Lung (tissue), 12 donors: Measurements from ENCODE around the gene TSPAN31. TPM values are rescaled to one million over a fixed set of nuclear protein-coding genes. Genes with fewer than 3 reads are reported as not detected.

Source experiments
- ATAC-seq: fragments of 200-7000 bp; cut with Tn5 transposase; one replicate; pipeline ENCODE4 v1.9.1; 2020; ENCODE audit warnings: moderate number of reproducible peaks; ENCODE audit not compliant: insufficient read depth, low FRiP score
- DNase-seq, 3 donors: peaks; one replicate each; pipeline ENCODE4 v3.0.0-alpha.2; 2013 to 2017
- H3K27ac ChIP-seq, 2 donors: one replicate each; pipeline ENCODE4 v1.5.1; 2013; ENCODE audit warnings: mild to moderate bottlenecking in 2 of 2, moderate library complexity in 2 of 2, control low read depth in 1 of 2, inconsistent platforms in 1 of 2, low read depth in 1 of 2, low read length in 1 of 2
- H3K27me3 ChIP-seq, 3 donors: one replicate each; pipeline ENCODE4 v1.5.1; 2013; ENCODE audit warnings: low read length in 2 of 3; ENCODE audit not compliant: control insufficient read depth in 3 of 3, insufficient read depth in 3 of 3
- H3K36me3 ChIP-seq, 4 donors: one replicate each; pipeline ENCODE4 v1.5.1; 2013; ENCODE audit warnings: low read length in 4 of 4, mild to moderate bottlenecking in 1 of 4, moderate library complexity in 1 of 4; ENCODE audit not compliant: control insufficient read depth in 4 of 4, insufficient read depth in 4 of 4
- H3K4me1 ChIP-seq, 5 donors: one replicate each; pipeline ENCODE4 v1.5.1; 2013; ENCODE audit warnings: low read length in 5 of 5, mild to moderate bottlenecking in 2 of 5, moderate library complexity in 1 of 5; ENCODE audit not compliant: control insufficient read depth in 5 of 5, insufficient read depth in 5 of 5
- H3K4me3 ChIP-seq: one replicate; pipeline ENCODE4 v1.5.1; 2013; ENCODE audit warnings: mild to moderate bottlenecking, control low read depth, moderate library complexity
- H3K9ac ChIP-seq, 2 donors: one replicate each; pipeline ENCODE4 v1.5.1; 2013; ENCODE audit warnings: low read length in 2 of 2, control low read depth in 1 of 2; ENCODE audit not compliant: insufficient read depth in 1 of 2
- H3K9me3 ChIP-seq, 4 donors: one replicate each; pipeline ENCODE4 v1.5.1; 2013; ENCODE audit warnings: low read length in 3 of 4, mild to moderate bottlenecking in 1 of 4, moderate library complexity in 1 of 4; ENCODE audit not compliant: control insufficient read depth in 4 of 4, insufficient read depth in 3 of 4
- WGBS, 2 donors: extraction: QIAGEN DNeasy Blood & Tissue Kit; methylation state at CpG; one replicate each; pipeline ENCODE4 v1.1.7; 2013; 5-methylcytosine and 5-hydroxymethylcytosine counted together
- polyA plus RNA-seq, 2 donors: library from polyadenylated mRNA; stranded (reverse); fragments of 200-250 nt; gene quantifications; one replicate each; pipeline ENCODE4 v1.2.1, GENCODE V29; 2013
- total RNA-seq, 2 donors: library from RNA; depleted of rRNA in 1 of 2; stranded (reverse); fragments of >200 nt in 1 of 2; gene quantifications; one replicate each; pipeline ENCODE4 v1.2.1, GENCODE V29; 2014 to 2021
- TF ChIP-seq, protein P1 (sequence below): IDR thresholded peaks from 2 replicates; pipeline ENCODE4 v1.5.1; 2012; ENCODE audit warnings: mild to moderate bottlenecking; ENCODE audit errors: control extremely low read depth, extremely low read depth
- donor health status: control.
- donor health status: control.
- donor health status: Bipolar disorder and iron deficiency.
- donor health status: healthy.
- donor health status: DM: yes; HTN: yes; CAD: no.

Gene TSPAN31
- total and polyA plus RNA-seq, 4 donors = 32.4 to 61.1 (median 46.1) TPM

GRCh38 chr12:57731411-57732080, 13.3 kb upstream of the TSPAN31 start:
- H3K4me3 ChIP-seq = no peak overlapping the region
- no peak for ATAC-seq

DNA sequence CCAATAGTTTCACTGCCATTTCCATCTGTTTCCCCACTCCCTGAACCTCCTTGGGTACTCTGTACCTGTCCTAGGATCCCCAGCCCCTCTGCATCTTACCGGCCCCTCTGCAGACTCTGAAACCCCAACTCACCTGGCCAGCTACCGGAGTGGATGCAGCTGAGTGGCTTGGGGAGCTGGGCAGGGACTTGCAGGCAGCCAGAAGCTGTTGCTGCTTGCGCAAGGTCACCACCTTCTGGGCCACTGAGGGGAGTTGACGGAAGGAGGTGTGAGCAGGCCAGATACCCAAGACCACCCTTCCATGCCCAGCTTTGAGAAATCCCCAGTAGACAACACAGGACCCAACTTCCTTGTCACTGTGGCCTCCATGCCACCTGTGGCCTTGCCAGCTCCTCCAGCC, 12.6 kb upstream of the TSPAN31 start:
- TF ChIP-seq, protein P1, sequence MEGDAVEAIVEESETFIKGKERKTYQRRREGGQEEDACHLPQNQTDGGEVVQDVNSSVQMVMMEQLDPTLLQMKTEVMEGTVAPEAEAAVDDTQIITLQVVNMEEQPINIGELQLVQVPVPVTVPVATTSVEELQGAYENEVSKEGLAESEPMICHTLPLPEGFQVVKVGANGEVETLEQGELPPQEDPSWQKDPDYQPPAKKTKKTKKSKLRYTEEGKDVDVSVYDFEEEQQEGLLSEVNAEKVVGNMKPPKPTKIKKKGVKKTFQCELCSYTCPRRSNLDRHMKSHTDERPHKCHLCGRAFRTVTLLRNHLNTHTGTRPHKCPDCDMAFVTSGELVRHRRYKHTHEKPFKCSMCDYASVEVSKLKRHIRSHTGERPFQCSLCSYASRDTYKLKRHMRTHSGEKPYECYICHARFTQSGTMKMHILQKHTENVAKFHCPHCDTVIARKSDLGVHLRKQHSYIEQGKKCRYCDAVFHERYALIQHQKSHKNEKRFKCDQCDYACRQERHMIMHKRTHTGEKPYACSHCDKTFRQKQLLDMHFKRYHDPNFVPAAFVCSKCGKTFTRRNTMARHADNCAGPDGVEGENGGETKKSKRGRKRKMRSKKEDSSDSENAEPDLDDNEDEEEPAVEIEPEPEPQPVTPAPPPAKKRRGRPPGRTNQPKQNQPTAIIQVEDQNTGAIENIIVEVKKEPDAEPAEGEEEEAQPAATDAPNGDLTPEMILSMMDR = no peak
- Histone ChIP-seq H3K27ac (no peak overlapping the region), H3K9ac (no peak overlapping the region), H3K4me1 (peaks cover 0 to 6% (median 0%) of the 10 kb centered on the region in 5 donors), H3K27me3 (peaks cover 0 to 83% (median 68%) of the 10 kb centered on the region in 3 donors), H3K9me3 (no peaks in the 10 kb centered on the region), H3K4me3 (no peak overlapping the region), H3K36me3 (peaks cover 0 to 7% (median 0%) of the 10 kb centered on the region in 4 donors)
- ATAC-seq (no peak), DNase-seq (no peak)
- WGBS, 2 donors = 80 to 84% methylated on average over 4 of the region's 4 CpGs

More at GRCh38 chr12:57731411-57732080, 13.3 kb upstream of the TSPAN31 start:
- peaks cover 0 to 82% (median 64%) of the 10 kb centered on the region in 3 donors for H3K27me3 ChIP-seq
- H3K27ac ChIP-seq = no peak overlapping the region
- H3K9me3 ChIP-seq = no peaks in the 10 kb centered on the region
- H3K4me1 ChIP-seq = peaks cover 0 to 12% (median 0%) of the 10 kb centered on the region in 5 donors
- no peak for DNase-seq
- 83 to 90% methylated on average over 19 of the region's 19 CpGs for WGBS, 2 donors
- TF ChIP-seq, protein P1 = no peak
- H3K9ac ChIP-seq = no peak overlapping the region
- H3K36me3 ChIP-seq = peaks cover 0 to 7% (median 0%) of the 10 kb centered on the region in 4 donors

DNA sequence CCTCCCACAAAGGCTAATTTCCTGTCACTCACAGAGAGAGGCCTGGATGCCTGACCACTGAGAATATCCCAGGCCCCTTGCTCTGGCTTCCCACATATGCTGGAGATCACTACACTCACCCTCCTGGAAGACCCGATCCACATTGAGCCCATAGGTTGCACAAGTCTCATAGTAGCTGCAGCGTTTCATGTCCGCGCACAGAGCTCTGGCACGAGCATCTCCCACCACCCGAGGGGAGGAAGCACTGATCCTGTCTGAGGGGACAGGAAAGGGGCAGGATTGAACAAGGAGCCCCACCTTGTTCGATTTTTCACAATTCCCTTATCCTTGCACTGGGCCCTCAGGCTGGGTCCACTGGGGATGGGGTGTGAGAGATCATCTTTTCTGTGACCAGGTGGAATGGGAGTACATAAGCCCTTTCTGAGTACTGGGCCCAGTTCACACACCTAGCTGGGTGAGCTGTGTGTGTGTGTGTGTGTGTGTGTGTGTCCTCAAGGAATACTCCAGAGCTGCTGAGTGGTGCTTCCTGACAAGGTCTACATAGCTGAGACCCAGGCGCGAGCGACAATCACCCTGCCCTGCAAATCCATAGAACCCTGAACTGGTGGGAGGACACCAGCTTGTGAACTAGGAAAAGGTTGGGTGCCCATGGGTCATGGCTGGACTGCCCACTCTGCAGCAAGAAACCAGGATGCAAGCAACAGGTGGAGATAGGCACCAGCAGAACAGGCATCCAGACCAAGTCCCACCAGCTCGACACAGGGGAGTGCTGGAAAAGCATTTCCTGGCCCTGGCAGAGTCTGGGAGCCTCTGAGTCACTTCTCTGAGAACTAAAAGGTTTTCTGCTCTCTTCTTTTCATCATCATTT, 11.9 kb upstream of the TSPAN31 start:
- no peak for DNase-seq
- H3K9ac ChIP-seq = no peak overlapping the region
- H3K27ac ChIP-seq = no peak overlapping the region
- H3K4me3 ChIP-seq = no peak overlapping the region
- ATAC-seq = no peak
- peaks cover 0 to 9% (median under 1%) of the 10 kb centered on the region in 5 donors for H3K4me1 ChIP-seq
- TF ChIP-seq, protein P1 = no peak
- H3K9me3 ChIP-seq = no peaks in the 10 kb centered on the region
- peaks cover 0 to 2% (median 0%) of the 10 kb centered on the region in 4 donors for H3K36me3 ChIP-seq
- peaks cover 0 to 78% (median 66%) of the 10 kb centered on the region in 3 donors for H3K27me3 ChIP-seq
- 77 to 84% methylated on average over 11 of the region's 11 CpGs for WGBS, 2 donors
